Kidney (tissue), 14 donors: ENCODE results near the gene PRKAA2. TPM values are rescaled to one million over a fixed set of nuclear protein-coding genes. Genes with fewer than 3 reads are reported as not detected.

Experiments
- DNase-seq, 5 donors: peaks; one replicate each; pipeline ENCODE4 v3.0.0-alpha.2; 2013 to 2020
- FAIRE-seq: peaks from 2 replicates; lab custom pipeline; 2012; peaks lifted over from hg19 to GRCh38; lab: Jason Lieb, UNC
- H3K27ac ChIP-seq, 2 donors: one replicate each; pipeline ENCODE4 v1.7.0; 2013; ENCODE audit warnings: low read depth in 2 of 2, low read length in 2 of 2, inconsistent platforms in 1 of 2
- H3K27me3 ChIP-seq: one replicate; pipeline ENCODE4 v1.7.1; 2013; ENCODE audit warnings: low read length, inconsistent platforms; ENCODE audit not compliant: control insufficient read depth, insufficient read depth
- H3K36me3 ChIP-seq, 3 donors: one replicate each; pipeline versions ENCODE4 v1.7.0 to v1.7.1; 2013; ENCODE audit warnings: low read length in 3 of 3, control low read depth in 1 of 3, inconsistent platforms in 1 of 3; ENCODE audit not compliant: insufficient read depth in 3 of 3, control insufficient read depth in 2 of 3
- H3K4me1 ChIP-seq, 3 donors: one replicate each; pipeline versions ENCODE4 v1.7.0 to v1.7.1; 2013; ENCODE audit warnings: low read length in 3 of 3, inconsistent platforms in 1 of 3, low read depth in 1 of 3; ENCODE audit not compliant: control insufficient read depth in 2 of 3, insufficient read depth in 2 of 3
- H3K4me3 ChIP-seq, 3 donors: one replicate each; pipeline versions ENCODE4 v1.7.0 to v1.8.1; 2013; ENCODE audit warnings: low read length in 3 of 3, control low read depth in 1 of 3, inconsistent platforms in 1 of 3
- H3K9ac ChIP-seq, 3 donors: one replicate each; pipeline versions ENCODE4 v1.7.0 to v1.7.1; 2013; ENCODE audit warnings: low read length in 3 of 3, control low read depth in 1 of 3, inconsistent platforms in 1 of 3
- H3K9me3 ChIP-seq, 3 donors: one replicate each; pipeline versions ENCODE4 v1.7.0 to v1.7.1; 2013; ENCODE audit warnings: low read length in 3 of 3, control low read depth in 1 of 3, inconsistent platforms in 1 of 3; ENCODE audit not compliant: control insufficient read depth in 2 of 3, insufficient read depth in 1 of 3
- intact Hi-C: fragments of 100-400 bp; cut with DNase I; formaldehyde crosslinking; loops from one replicate; pipeline ENCODE4 v1.11.1; 2022
- polyA plus RNA-seq: library from polyadenylated mRNA; stranded (reverse); fragments of 350-450 nt; fragmentation: Illumina TruSeq; extraction: RNeasy Lipid Tissue Mini Kit (QIAGEN cat#74804); gene quantifications from one replicate; pipeline ENCODE4 v1.2.3, GENCODE V29; 2014; ENCODE audit warnings: low read depth, low replicate concordance; ENCODE audit not compliant: insufficient read depth
- total RNA-seq: library from RNA; stranded (reverse); fragmentation: NEBNext Ultra II Directional; extraction: Animal tissue kit (Norgen Biotek cat#: 25700); gene quantifications from one replicate; pipeline ENCODE4 v1.2.1, GENCODE V29; 2021
- TF ChIP-seq, protein P1 (sequence below): IDR thresholded peaks from 3 replicates; pipeline ENCODE4 v1.5.1; 2012; ENCODE audit warnings: mild to moderate bottlenecking, moderate library complexity, borderline replicate concordance; ENCODE audit not compliant: insufficient read depth; ENCODE audit errors: extremely low read depth
- donor health status: control.
- donor health status: control.
- donor health status: control.
- donor health status: control.
- donor health status: control.
- donor health status: DM: yes; HTN: yes; CAD: no.
- donor health status: Normal renal cell carcinoma (clear cell type).

The PRKAA2 gene
- total and polyA plus RNA-seq, 2 donors from 2014 or later: 7.0 to 11.6 TPM

DNA sequence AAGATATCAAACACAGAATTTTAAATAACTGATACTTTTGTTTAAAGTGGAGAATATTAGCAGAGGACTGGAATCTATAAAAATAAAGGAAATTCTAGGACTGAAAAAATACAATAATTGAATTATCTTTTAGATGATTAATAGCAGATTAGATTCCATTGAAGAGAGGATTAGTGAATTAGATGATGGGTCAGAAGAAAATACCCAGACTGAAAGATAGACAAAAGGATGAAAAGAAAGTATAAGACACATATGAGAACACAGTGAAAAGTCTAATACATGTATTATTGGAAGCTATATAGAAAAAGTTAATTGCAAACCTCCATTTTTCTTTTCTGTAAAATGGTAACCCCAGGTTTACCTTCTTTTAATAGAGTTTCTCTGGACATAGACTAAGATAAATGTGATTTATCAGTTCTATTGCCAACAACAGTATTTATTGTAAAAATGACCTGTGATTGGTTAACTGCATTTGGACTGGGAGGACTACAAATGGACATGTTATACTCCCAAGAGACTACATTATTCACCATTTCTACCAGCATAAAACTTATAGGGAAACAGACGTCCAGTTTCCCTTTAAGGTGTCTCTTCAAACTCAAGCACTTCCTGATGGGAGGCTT, 11.0 kb downstream of the PRKAA2 start:
- Histone ChIP-seq H3K9ac (no peak overlapping the region), H3K36me3 (peaks cover 0 to 3% (median 0%) of the 10 kb centered on the region in 3 donors), H3K27me3 (no peaks in the 10 kb centered on the region), H3K4me3 (no peak overlapping the region), H3K27ac (no peak overlapping the region), H3K4me1 (no peaks in the 10 kb centered on the region), H3K9me3 (peaks cover 0 to 14% (median 2%) of the 10 kb centered on the region in 3 donors)
- TF ChIP-seq, protein P1, sequence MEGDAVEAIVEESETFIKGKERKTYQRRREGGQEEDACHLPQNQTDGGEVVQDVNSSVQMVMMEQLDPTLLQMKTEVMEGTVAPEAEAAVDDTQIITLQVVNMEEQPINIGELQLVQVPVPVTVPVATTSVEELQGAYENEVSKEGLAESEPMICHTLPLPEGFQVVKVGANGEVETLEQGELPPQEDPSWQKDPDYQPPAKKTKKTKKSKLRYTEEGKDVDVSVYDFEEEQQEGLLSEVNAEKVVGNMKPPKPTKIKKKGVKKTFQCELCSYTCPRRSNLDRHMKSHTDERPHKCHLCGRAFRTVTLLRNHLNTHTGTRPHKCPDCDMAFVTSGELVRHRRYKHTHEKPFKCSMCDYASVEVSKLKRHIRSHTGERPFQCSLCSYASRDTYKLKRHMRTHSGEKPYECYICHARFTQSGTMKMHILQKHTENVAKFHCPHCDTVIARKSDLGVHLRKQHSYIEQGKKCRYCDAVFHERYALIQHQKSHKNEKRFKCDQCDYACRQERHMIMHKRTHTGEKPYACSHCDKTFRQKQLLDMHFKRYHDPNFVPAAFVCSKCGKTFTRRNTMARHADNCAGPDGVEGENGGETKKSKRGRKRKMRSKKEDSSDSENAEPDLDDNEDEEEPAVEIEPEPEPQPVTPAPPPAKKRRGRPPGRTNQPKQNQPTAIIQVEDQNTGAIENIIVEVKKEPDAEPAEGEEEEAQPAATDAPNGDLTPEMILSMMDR: no peak
- intact Hi-C loops: no loop called here
- DNase-seq (no peak), FAIRE-seq (no peak)

DNA sequence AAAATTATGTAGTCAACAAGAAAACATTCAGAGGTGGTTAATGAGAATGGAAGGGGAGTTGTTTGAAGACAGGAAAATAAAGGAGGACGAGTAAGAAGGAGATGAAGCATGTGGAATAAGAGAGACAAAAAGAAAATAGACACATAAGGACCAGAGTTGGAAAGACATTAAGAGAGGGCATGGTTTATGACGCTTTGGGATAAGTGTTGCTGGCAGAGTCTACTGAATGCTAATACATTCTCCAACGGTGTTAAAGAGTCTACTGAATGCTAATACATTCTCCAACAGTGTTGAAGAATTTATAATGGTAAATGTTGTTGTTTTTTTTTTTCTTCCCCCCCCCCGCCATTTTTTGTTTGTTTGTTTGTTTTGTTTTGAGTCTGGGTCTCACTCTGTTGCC, 13.1 kb downstream of the PRKAA2 start:
- H3K36me3 ChIP-seq: peaks cover 0 to 3% (median 0%) of the 10 kb centered on the region in 3 donors
- H3K27ac ChIP-seq: no peak overlapping the region
- no peak overlapping the region for H3K9ac ChIP-seq
- no peaks in the 10 kb centered on the region for H3K27me3 ChIP-seq
- peaks cover 0 to 14% (median 2%) of the 10 kb centered on the region in 3 donors for H3K9me3 ChIP-seq
- intact Hi-C loops: no loop called here
- FAIRE-seq: no peak
- no peak overlapping the region for H3K4me3 ChIP-seq
- TF ChIP-seq, protein P1: no peak
- no peak for DNase-seq
- no peaks in the 10 kb centered on the region for H3K4me1 ChIP-seq

DNA sequence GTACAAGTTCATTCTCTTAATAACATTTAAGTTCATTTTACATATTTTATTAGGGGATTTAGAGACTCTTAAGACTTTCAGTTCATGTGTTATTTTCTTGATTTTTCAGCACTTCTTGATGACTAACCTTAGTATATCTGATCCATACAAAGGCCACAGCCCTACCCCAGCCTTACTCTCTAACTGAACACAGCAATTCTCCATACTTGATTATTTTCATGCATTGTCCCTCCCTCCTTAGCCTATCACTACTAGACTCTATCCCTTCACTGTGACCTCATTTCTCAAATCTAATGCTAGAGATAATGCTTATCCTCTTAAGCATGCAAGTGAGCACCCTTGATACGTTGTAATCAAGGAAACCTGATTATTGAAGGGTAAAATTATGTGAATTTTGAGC, 15.2 kb downstream of the PRKAA2 start:
- intact Hi-C loops: no loop called here
- TF ChIP-seq, protein P1: no peak
- H3K4me3 ChIP-seq: no peak overlapping the region
- no peak overlapping the region for H3K9ac ChIP-seq
- H3K9me3 ChIP-seq: peaks cover 0 to 14% (median 2%) of the 10 kb centered on the region in 3 donors
- FAIRE-seq: no peak
- no peak overlapping the region for H3K27ac ChIP-seq
- no peak for DNase-seq
- H3K27me3 ChIP-seq: no peaks in the 10 kb centered on the region
- H3K4me1 ChIP-seq: no peaks in the 10 kb centered on the region
- H3K36me3 ChIP-seq: peaks cover 0 to 3% (median 0%) of the 10 kb centered on the region in 3 donors
